Osteoblast (primary cell): ENCODE results near the gene MCF2L. TPM values are rescaled to one million over a fixed set of nuclear protein-coding genes. Genes with fewer than 3 reads are reported as not detected.

Source experiments
- DNase-seq: peaks from one replicate; pipeline ENCODE4 v3.0.0; 2011; ENCODE audit warnings: low spot score, mixed read lengths; ENCODE audit not compliant: insufficient read length; ENCODE audit errors: missing footprints
- H2AFZ ChIP-seq: 2 replicates; pipeline ENCODE4 v1.6.0; 2011; ENCODE audit warnings: mild to moderate bottlenecking, low read length
- H3K27ac ChIP-seq: 2 replicates; pipeline ENCODE4 v1.5.1; 2011; ENCODE audit warnings: mild to moderate bottlenecking, low read depth, low read length, moderate library complexity
- H3K27me3 ChIP-seq: 2 replicates; pipeline ENCODE4 v1.6.0; 2012; ENCODE audit warnings: mild to moderate bottlenecking, control low read depth, inconsistent platforms, low read length, moderate library complexity; ENCODE audit not compliant: insufficient read depth
- H3K36me3 ChIP-seq: 2 replicates; pipeline ENCODE4 v1.5.1; 2011; ENCODE audit warnings: mild to moderate bottlenecking, low read length, control low read depth, moderate library complexity; ENCODE audit not compliant: insufficient read depth
- H3K4me1 ChIP-seq: 2 replicates; pipeline ENCODE4 v1.5.1; 2011; ENCODE audit warnings: mild to moderate bottlenecking, low read length, control low read depth, moderate library complexity; ENCODE audit not compliant: insufficient read depth
- H3K4me2 ChIP-seq: 2 replicates; pipeline ENCODE4 v1.6.0; 2011; ENCODE audit warnings: mild to moderate bottlenecking, low read length; ENCODE audit not compliant: insufficient read depth
- H3K4me3 ChIP-seq: fragments of 200-600 bp; sonication (generic); 3 replicates; pipeline ENCODE4 v1.5.1; 2012; ENCODE audit warnings: mild to moderate bottlenecking, low read length, inconsistent platforms; ENCODE audit not compliant: insufficient read depth
- H3K79me2 ChIP-seq: 2 replicates; pipeline ENCODE4 v1.6.0; 2012; ENCODE audit warnings: mild to moderate bottlenecking, low read length, control low read depth, inconsistent platforms; ENCODE audit not compliant: insufficient read depth
- H3K9me3 ChIP-seq: 2 replicates; pipeline ENCODE4 v1.5.1; 2011; ENCODE audit warnings: low read depth, low read length, control low read depth
- H4K20me1 ChIP-seq: 2 replicates; pipeline ENCODE4 v1.6.0; 2012; ENCODE audit warnings: mild to moderate bottlenecking, low read length, control low read depth; ENCODE audit not compliant: insufficient read depth
- total RNA-seq: library from RNA; depleted of rRNA; stranded (reverse); fragments of >200 nt; gene quantifications from 2 replicates; pipeline ENCODE4 v1.2.3, GENCODE V29; 2012
- TF ChIP-seq, protein P1 (sequence below): IDR thresholded peaks from 2 replicates; pipeline ENCODE4 v1.5.1; 2011; ENCODE audit warnings: mild to moderate bottlenecking, low read depth, low read length, moderate library complexity; ENCODE audit errors: extremely low read depth

The MCF2L gene
- total RNA-seq, 1 donor = 6.5 TPM

- Histone ChIP-seq H3K4me3 (no peak overlapping the region), H3K4me1 (no peaks in the 10 kb centered on the region), H3K4me2 (no peak overlapping the region), H3K27me3 (no peaks in the 10 kb centered on the region), H3K27ac (no peak overlapping the region), H3K36me3 (no peaks in the 10 kb centered on the region), H3K9me3 (no peaks in the 10 kb centered on the region), H3K79me2 (no peaks in the 10 kb centered on the region), H4K20me1 (no peaks in the 10 kb centered on the region), H2AFZ (no peak overlapping the region)
- DNase-seq = no peak
- TF ChIP-seq, protein P1, sequence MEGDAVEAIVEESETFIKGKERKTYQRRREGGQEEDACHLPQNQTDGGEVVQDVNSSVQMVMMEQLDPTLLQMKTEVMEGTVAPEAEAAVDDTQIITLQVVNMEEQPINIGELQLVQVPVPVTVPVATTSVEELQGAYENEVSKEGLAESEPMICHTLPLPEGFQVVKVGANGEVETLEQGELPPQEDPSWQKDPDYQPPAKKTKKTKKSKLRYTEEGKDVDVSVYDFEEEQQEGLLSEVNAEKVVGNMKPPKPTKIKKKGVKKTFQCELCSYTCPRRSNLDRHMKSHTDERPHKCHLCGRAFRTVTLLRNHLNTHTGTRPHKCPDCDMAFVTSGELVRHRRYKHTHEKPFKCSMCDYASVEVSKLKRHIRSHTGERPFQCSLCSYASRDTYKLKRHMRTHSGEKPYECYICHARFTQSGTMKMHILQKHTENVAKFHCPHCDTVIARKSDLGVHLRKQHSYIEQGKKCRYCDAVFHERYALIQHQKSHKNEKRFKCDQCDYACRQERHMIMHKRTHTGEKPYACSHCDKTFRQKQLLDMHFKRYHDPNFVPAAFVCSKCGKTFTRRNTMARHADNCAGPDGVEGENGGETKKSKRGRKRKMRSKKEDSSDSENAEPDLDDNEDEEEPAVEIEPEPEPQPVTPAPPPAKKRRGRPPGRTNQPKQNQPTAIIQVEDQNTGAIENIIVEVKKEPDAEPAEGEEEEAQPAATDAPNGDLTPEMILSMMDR = no peak
Measured at GRCh38 chr13:113013878-113014751, 45.1 kb downstream of the MCF2L start.

DNA sequence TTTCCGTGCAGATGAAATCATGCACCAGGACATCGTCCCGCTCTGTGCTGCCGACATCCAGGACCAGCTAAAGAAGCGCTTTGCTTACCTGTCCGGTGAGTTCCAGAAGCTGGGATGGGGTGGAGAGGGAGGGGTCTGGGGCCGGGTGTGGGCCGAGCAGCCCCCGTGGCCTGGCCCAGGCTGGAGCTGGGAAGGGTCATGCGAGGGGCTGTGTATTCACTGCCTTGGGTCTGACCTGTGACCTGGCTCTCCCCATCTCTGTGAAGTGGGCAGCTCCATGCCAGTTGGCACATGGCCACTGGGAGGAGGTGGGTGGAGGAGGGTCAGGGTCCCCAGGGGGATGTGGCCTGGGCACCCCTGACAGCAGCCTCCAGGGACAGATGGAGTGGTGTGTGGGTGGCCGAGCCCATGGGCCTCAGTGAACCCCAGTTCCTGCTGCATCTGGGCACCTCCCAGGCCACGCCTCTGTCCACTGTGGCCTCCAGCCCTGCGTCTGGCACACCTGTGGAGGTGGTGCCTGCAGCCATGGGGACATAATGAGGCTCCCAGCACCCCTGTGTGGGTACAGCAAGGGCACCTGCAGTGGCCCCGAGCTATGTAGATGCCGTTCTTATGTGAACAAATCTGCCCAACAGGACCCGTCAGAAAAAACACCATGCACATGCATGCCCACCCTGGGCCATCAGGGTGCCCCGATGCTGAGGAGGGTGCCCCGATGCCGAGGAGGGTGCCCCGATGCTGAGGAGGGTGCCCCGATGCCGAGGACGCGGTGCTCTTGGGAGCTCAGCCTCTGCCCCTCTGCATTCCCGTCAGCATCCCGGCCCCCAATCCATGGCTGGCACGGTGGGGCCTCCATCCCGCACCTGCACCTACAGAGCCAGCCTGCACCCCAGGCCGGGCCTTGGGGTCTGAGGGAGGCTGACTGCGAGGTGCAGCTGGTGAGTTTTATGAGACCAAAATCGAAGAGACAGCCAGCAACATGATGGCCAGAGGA lies 46.0 kb downstream of the MCF2L start:
- H3K9me3 ChIP-seq = no peaks in the 10 kb centered on the region
- H4K20me1 ChIP-seq = no peaks in the 10 kb centered on the region
- H3K27me3 ChIP-seq = no peaks in the 10 kb centered on the region
- no peaks in the 10 kb centered on the region for H3K79me2 ChIP-seq
- TF ChIP-seq, protein P1 = no peak
- H3K36me3 ChIP-seq = no peaks in the 10 kb centered on the region
- H3K27ac ChIP-seq = no peak overlapping the region
- H2AFZ ChIP-seq = no peak overlapping the region
- H3K4me2 ChIP-seq = no peak overlapping the region
- no peak overlapping the region for H3K4me3 ChIP-seq
- H3K4me1 ChIP-seq = no peaks in the 10 kb centered on the region
- no peak for DNase-seq

GRCh38 chr13:113015826-113016525 lies 47.0 kb downstream of the MCF2L start:
- H3K4me2 ChIP-seq = no peak overlapping the region
- no peaks in the 10 kb centered on the region for H3K9me3 ChIP-seq
- no peaks in the 10 kb centered on the region for H4K20me1 ChIP-seq
- H2AFZ ChIP-seq = no peak overlapping the region
- no peak overlapping the region for H3K27ac ChIP-seq
- TF ChIP-seq, protein P1 = no peak
- H3K4me3 ChIP-seq = no peak overlapping the region
- H3K79me2 ChIP-seq = no peaks in the 10 kb centered on the region
- no peak for DNase-seq
- H3K27me3 ChIP-seq = no peaks in the 10 kb centered on the region
- no peaks in the 10 kb centered on the region for H3K4me1 ChIP-seq
- H3K36me3 ChIP-seq = no peaks in the 10 kb centered on the region
